ENCODE data around the gene LIMS1. TPM values are rescaled to one million over a fixed set of nuclear protein-coding genes. Genes with fewer than 3 reads are reported as not detected.

Gene LIMS1
- total RNA-seq, 1 donor from 2014 or later: 97.6 TPM

GRCh38 chr2:108614659-108615058, 80.4 kb downstream of the LIMS1 start:
- Histone ChIP-seq H3K27ac (peak overlapping the region; percentile 91), H3K9me3 (no peaks in the 10 kb centered on the region), H3K4me3 (no peak overlapping the region), H3K27me3 (no peaks in the 10 kb centered on the region), H3K36me3 (no peaks in the 10 kb centered on the region), H3K4me1 (peaks cover 74% of the 10 kb centered on the region)
- TF ChIP-seq CTCF (IDR thresholded peaks at IDR 0.05): no peak
- intact Hi-C loops (cut with DNase I): no loop called here
- no peak for ATAC-seq
- no peak for DNase-seq

GRCh38 chr2:108615480-108616090, 81.3 kb downstream of the LIMS1 start:
- DNase-seq: no peak
- ATAC-seq: no peak
- no peaks in the 10 kb centered on the region for H3K36me3 ChIP-seq
- no peak overlapping the region for H3K4me3 ChIP-seq
- no peaks in the 10 kb centered on the region for H3K27me3 ChIP-seq
- TF ChIP-seq CTCF (IDR thresholded peaks at IDR 0.05): no peak
- H3K27ac ChIP-seq: peak overlapping the region; percentile 91
- peaks cover 82% of the 10 kb centered on the region for H3K4me1 ChIP-seq
- intact Hi-C loops (cut with DNase I): no loop called here
- no peaks in the 10 kb centered on the region for H3K9me3 ChIP-seq

GRCh38 chr2:108616318-108616717, 82.0 kb downstream of the LIMS1 start:
- TF ChIP-seq CTCF (IDR thresholded peaks at IDR 0.05): no peak

GRCh38 chr2:108616751-108617161, 82.5 kb downstream of the LIMS1 start:
- TF ChIP-seq CTCF (IDR thresholded peaks at IDR 0.05): no peak

More at GRCh38 chr2:108616318-108616717, 82.0 kb downstream of the LIMS1 start:
- Histone ChIP-seq H3K4me3 (no peak overlapping the region), H3K36me3 (no peaks in the 10 kb centered on the region), H3K27me3 (no peaks in the 10 kb centered on the region), H3K4me1 (peaks cover 87% of the 10 kb centered on the region), H3K27ac (no peak overlapping the region), H3K9me3 (no peaks in the 10 kb centered on the region)
- DNase-seq (no peak), ATAC-seq (no peak)
- intact Hi-C loops (cut with DNase I): no loop called here

GRCh38 chr2:108617617-108618016, 83.3 kb downstream of the LIMS1 start:
- DNase-seq (no peak), ATAC-seq (no peak)

More at GRCh38 chr2:108616751-108617161, 82.5 kb downstream of the LIMS1 start:
- no peak for DNase-seq
- ATAC-seq: no peak
- intact Hi-C loops (cut with DNase I): no loop called here
- H3K27me3 ChIP-seq: no peaks in the 10 kb centered on the region
- H3K27ac ChIP-seq: no peak overlapping the region
- no peaks in the 10 kb centered on the region for H3K36me3 ChIP-seq
- no peak overlapping the region for H3K4me3 ChIP-seq
- no peaks in the 10 kb centered on the region for H3K9me3 ChIP-seq
- peaks cover 88% of the 10 kb centered on the region for H3K4me1 ChIP-seq

More at GRCh38 chr2:108617617-108618016, 83.3 kb downstream of the LIMS1 start:
- Histone ChIP-seq H3K4me1 (peaks cover 92% of the 10 kb centered on the region), H3K36me3 (no peaks in the 10 kb centered on the region), H3K9me3 (no peaks in the 10 kb centered on the region), H3K27ac (peak overlapping the region; percentile 48), H3K4me3 (no peak overlapping the region), H3K27me3 (no peaks in the 10 kb centered on the region)
- no peak for TF ChIP-seq CTCF (IDR thresholded peaks at IDR 0.05)
- intact Hi-C loops (cut with DNase I): no loop called here
